Left lobe of liver (tissue), 2 donors: ENCODE results near the gene THSD7A. TPM values are rescaled to one million over a fixed set of nuclear protein-coding genes. Genes with fewer than 3 reads are reported as not detected.

ENCODE experiments used
- ATAC-seq: fragments of 200-7000 bp; cut with Tn5 transposase; one replicate; pipeline ENCODE4 v1.9.1; 2020; ENCODE audit warnings: mild to moderate bottlenecking, moderate library complexity
- DNase-seq: peaks from one replicate; pipeline ENCODE4 v3.0.0-alpha.2; 2020; ENCODE audit warnings: low spot score
- total RNA-seq: library from RNA; stranded (reverse); gene quantifications from one replicate; pipeline ENCODE4 v1.2.1, GENCODE V29; 2021
- donor health status: DM: no; HTN: no; CAD: no; lungs with moderate emphysema.
- donor health status: DM: no; HTN: yes; CAD: no.

THSD7A gene, protein sequence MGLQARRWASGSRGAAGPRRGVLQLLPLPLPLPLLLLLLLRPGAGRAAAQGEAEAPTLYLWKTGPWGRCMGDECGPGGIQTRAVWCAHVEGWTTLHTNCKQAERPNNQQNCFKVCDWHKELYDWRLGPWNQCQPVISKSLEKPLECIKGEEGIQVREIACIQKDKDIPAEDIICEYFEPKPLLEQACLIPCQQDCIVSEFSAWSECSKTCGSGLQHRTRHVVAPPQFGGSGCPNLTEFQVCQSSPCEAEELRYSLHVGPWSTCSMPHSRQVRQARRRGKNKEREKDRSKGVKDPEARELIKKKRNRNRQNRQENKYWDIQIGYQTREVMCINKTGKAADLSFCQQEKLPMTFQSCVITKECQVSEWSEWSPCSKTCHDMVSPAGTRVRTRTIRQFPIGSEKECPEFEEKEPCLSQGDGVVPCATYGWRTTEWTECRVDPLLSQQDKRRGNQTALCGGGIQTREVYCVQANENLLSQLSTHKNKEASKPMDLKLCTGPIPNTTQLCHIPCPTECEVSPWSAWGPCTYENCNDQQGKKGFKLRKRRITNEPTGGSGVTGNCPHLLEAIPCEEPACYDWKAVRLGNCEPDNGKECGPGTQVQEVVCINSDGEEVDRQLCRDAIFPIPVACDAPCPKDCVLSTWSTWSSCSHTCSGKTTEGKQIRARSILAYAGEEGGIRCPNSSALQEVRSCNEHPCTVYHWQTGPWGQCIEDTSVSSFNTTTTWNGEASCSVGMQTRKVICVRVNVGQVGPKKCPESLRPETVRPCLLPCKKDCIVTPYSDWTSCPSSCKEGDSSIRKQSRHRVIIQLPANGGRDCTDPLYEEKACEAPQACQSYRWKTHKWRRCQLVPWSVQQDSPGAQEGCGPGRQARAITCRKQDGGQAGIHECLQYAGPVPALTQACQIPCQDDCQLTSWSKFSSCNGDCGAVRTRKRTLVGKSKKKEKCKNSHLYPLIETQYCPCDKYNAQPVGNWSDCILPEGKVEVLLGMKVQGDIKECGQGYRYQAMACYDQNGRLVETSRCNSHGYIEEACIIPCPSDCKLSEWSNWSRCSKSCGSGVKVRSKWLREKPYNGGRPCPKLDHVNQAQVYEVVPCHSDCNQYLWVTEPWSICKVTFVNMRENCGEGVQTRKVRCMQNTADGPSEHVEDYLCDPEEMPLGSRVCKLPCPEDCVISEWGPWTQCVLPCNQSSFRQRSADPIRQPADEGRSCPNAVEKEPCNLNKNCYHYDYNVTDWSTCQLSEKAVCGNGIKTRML (N-terminal part only)
- total RNA-seq: 1.6 TPM

DNA sequence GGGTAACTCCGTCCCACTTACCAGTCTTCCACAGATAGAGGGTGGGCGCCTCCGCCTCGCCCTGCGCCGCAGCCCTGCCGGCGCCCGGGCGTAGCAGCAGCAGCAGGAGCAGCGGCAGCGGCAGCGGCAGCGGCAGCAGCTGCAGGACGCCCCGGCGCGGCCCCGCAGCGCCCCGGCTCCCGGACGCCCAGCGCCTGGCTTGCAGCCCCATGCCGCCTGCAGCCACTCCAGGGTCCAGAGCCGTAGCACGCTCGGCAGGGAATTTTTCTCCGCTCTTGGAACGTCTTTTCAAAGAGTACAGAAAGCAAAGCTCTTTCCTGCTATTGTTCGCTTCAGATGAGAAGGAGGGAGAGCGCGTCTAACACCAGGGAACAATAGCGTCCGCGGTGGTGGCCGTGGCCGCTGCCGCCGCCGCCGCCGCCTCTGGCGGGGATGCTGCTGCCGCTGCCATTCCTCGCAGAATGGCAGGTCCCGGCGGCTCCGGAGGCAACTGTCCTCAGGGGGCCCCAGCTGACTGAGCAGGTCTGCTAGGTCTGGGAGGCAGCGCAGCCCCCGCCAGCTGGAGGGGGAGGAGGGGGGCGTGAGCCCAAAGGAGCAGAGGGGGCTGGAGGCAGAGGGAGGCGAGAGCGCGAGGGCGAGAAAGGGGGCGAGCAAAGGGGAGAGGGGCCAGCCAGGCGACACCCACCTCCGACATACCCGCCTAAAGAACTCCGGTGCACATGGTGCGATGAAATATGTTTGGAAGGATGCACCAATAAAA lies at the start of gene THSD7A:
THSD7A (minus strand) TSS at position 463 of the 760 bp plus-strand sequence; CDS start at position 211, 252 bp downstream.
- peak; percentile 69 for DNase-seq

DNA sequence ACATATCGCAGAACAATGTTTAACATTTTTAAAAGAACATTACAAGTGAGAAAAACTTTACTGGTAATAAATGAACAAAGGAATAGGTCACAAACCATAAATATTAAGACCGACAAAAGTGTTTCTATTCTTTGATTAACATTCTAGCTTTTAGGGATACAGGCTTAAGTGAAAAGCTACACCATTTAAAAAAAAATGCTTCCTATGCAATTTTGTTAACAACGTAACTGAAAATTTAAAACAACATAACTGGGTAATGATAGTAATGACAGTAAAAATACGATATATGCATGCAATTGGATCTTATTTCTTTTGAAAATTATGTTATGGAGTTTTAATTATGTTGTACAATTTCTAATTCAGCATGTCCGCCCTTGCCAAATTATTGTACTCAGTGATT lies 49.7 kb upstream of the THSD7A start:
- DNase-seq (no peak), ATAC-seq (no peak)

More for the DNA sequence above, at the start of gene THSD7A:
- ATAC-seq: peak; percentile 96

DNA sequence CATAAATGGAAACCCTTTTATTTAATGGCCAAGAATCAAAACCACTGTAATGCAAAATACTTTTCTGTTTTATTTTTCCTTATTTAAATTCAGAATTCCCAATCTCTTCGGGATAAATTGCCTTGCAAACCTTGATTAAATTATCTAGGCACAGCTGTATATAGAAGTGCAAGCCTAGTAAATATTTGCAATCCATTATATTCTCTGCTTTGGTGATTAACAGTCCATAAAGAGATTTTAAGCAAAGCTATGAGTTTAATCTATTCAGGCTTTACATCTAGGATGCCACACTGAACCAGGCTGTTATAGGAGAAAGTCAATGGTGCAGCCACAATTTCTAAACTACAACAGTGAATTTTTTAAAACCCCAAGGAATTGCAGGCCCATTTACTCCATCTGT lies 43.6 kb upstream of the THSD7A start:
- ATAC-seq: no peak
- DNase-seq: no peak

DNA sequence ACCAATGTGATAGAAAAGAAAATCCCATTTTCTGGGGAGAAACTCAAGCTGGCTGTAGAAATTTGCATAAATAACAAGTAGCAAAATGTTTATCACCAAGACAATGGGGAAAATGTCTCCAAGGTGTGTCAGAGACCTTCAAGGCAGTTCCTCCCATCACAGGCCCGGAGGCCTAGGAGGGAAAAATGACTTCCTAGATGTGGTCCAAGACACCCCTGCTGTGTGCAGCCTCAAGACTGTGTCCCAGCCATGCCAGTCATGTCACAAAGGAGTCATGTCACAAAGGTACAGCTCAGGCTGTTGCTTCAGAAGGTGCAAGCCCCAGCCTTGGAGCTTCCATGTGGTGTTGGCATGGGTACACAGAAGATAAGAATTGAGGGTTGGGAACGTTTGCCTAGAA lies 33.7 kb upstream of the THSD7A start:
- ATAC-seq: no peak
- DNase-seq: no peak

DNA sequence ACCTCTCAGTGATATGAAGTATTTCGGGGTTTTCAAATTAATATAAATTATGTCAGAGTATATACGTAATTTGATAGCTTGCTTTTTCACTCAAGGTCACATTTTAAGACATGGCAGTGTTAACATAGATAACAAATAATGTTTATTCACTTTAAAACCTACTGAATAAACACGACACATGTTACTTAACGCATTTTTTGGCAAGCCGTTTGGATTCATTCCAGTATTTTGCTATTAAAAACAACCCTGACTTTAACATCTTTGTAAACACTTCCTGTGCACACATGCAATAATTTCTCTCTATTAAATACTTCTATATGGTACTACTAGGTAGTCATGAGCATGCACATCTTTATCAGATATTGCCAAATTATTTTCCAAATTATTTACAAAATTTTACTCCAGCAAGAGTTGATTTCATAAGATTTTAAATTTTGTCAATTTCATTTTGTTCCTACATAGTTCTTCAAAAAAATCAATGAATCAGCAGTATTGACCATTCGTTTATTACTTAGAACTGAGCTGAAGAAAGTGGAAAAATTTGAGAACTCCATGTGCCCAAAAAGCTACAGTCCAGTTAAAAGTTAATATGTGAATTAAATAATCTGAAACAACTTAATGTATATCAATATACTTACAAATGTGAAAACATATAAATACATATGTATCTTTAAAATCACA lies 26.8 kb upstream of the THSD7A start:
- DNase-seq (no peak), ATAC-seq (no peak)

DNA sequence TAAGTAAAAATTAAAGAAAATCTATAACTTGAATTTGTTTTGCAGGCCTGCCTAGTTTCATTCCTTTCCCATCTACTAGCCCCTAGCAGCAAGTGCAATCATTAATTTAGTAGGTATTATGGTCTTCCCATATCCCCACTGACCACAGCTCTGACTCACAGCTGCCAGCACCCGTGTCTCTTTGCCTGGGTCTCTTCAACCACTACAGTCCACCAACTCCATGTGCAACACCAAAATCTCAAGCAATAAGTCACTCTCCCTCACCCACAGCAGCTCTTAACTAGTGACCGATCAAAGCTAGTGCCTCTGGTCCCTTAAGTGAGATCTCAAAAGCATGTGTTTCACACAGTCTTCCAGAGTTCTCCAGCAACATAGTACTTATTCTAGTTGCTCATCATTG lies 26.0 kb upstream of the THSD7A start:
- no peak for DNase-seq
- ATAC-seq: no peak

DNA sequence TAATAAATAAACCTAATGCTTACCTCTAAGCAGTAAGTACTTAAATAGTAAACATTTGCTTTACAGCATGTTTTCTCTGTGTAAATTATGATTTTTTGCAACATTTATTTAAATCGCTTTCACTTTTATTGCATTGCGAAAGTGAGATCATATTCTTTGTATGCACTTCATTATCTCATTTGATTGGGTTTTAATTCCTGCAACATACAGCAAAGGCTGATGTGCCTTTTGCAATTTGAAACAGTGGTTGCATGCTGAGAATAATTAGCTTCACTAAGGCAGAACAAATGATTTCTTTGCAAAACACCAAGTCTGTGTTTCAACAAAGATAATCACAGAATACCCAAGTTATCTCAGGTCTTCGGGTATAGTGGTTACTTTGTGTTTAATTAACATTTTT lies 16.3 kb upstream of the THSD7A start:
- DNase-seq (no peak), ATAC-seq (no peak)

DNA sequence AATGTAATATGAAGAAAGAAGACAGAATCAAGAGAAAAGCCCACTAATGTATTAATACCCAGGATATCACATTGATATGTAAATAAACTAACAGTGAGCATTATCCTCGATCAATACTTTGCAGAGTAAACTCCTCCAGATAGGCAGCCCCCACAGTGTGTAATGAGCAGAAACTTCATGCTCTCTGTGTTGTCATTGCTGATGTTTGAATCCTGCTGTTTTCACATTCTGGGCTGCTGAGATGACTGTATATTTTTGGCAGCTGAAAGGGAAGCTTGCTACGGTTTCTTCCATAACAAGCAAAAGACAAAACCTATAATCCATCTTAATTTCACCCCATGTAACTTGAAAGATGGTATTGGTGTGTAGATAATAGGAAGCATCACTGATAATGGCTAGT lies 15.3 kb upstream of the THSD7A start:
- ATAC-seq: no peak

DNA sequence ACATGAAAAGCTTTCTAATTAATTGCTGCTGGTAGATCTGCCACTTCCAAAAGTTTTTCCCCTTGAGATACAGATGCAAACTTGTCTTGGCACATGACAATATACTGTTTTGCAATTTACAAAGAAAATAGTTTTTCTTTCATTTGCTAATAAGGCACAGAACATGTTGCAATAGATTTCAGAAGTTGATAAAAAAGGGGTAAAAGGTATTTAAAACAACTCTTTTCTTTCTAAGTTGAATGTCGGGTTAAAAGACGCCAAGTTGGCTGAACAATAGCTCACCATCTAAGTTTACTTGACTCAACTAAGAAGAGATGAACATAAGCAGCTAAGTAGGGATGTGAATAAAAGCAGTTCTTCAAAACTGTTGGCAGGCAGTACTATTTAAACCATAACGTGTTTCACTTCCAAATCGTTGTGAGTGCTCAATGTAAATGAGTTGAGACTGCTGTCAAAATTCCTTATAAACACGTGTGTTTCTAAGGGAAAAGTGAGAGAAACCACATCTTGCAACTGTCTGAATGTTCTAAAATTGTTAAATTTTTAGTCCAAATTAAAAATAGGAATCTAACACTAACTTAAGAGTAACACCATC lies 14.5 kb upstream of the THSD7A start:
- DNase-seq (no peak), ATAC-seq (no peak)

More for the DNA sequence above, 15.3 kb upstream of the THSD7A start:
- DNase-seq: no peak

DNA sequence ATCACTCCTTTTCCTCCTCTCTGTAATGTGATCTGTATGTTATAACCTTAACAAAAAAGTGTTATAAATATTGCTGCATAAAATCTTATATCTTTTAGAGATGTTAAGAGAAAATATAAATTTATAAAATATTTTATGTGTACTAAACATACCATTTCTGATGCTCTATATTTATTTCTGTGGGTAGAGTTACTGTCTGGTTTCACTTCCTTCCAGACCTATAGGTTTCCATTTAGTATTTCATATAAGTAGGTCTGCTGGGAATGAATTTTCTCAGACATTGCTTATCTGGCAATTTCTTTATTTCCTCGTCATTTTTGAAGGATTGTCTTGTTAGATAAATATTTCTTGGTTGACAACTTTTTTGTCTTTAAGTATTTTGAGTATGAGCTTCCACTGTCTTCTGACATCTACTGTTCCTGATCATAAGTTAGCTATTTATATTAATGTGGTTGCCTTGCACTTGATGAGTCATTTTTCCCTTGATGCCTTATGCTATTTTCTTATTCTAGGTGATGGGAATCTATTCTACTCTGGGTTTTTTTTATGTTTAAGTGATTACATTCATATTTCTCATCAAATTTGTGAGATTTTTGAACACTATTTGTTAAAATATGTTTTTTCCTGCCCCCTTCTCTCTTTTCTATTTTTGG lies 11.2 kb upstream of the THSD7A start:
- DNase-seq (no peak), ATAC-seq (no peak)

DNA sequence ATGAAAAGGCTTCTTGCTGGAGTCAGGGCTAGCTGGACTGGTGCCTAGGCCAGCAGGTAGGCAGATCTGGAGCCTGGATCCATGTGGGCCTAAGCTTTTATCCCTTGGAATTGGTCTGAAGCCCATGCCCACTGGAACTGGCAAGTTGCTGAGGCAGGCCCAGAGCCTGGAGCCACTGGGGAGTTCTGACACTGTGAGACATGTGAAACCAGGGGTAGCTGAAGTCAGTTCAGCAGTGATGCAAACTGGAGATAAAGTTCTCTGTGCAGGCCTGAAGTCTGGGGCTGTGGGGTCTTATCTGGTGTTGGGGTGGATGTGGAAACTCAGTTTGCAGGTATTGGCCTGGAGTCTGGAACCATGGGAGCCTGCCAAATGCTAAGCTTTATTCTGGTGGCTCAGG lies 9.7 kb upstream of the THSD7A start:
- ATAC-seq: no peak

DNA sequence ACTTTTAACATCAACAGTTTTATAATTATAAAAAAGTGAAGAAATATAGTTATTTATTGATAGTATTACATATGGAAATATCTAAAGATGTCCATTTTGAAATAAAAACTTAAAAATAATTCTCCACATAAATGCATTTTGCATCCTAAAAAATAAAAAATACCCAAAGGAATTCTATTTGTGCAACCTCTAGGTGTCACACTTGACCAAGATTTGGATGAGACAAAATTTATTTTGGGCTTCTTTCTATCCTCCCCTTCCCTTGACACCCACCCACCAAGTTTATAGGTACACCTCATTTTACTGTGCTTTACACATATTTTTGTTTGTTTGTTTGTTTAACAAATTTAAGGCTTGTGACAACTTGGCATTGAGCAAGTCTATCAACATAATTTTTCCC lies 3.3 kb upstream of the THSD7A start:
- no peak for ATAC-seq

More for the DNA sequence above, 9.7 kb upstream of the THSD7A start:
- no peak for DNase-seq

DNA sequence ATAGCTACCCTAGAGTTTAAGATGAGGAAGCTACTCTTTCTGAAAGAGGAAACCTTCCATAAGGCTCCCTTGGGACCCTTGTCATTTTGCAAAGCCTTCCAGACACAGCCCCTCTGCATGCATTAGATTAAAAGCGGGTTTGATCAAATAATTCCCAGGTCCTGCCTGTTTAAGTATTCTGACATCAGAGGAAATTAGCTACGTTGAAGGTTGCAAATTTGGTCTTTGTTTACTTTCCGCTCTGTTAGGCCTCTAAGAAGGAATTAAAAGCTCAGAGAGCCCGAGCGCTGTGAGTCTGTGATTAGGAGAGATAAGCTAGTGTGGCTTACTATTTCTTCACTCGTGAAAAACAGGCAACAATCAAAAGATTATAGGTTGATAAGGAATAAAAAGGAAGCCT lies 1.4 kb upstream of the THSD7A start:
- no peak for DNase-seq

More for the DNA sequence above, 3.3 kb upstream of the THSD7A start:
- DNase-seq: no peak

DNA sequence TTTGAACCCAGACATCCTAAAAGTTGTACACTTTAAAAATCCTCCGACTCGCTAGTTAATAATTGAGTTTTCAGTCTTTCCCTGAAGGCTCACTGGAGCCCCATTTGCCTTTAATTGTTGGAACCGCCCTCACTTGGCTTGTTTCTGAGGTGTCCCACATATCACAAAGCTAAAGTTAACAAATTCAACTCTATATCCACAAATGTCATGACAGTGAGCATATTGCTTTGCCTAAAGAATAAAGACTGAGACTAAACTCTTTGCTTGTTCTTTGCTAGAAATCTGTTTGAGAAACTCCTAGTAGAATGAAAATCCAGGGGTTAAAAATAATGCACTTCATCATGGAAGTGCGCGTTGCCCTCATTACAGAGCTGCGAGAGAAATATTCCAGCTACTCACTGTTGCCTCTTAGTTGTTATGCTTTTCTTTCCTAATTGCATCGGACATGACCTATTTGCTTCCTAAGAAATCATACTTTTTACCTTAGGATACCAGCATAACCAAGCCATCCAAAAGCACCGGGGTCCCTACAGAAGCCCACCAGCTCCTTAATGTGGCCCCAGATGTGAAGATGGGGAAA lies 752 bp downstream of the THSD7A start:
- ATAC-seq: peak; percentile 63
- no peak for DNase-seq

More for the DNA sequence above, 1.4 kb upstream of the THSD7A start:
- no peak for ATAC-seq

DNA sequence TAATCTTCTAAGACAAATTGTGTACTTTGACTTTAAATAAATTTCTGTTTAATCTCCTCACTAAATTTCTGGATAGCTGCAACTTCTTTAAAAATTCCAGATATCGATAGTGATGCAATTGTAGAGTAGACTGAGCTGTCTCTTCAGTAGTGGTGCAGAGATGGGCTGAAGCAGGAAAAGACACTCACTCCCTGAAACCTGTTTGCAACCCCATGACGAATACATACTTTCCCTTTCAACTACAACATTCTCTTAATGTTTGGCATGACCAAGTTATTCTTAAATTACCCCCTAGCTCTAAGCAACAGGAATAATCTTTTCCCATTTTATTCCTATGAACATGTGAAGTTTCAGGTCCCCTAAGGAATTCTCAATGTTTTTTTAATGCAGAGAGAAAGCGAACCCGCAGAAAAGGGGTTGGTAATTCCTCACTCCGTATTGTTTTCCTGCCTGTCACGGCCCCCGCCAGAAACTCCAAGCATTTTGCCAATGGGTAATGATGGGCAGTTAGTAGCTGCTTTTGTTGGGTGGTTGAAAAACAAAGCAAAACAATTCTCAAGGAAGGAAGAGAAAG lies 1.3 kb downstream of the THSD7A start:
- no peak for DNase-seq
- ATAC-seq: peak; percentile 45

DNA sequence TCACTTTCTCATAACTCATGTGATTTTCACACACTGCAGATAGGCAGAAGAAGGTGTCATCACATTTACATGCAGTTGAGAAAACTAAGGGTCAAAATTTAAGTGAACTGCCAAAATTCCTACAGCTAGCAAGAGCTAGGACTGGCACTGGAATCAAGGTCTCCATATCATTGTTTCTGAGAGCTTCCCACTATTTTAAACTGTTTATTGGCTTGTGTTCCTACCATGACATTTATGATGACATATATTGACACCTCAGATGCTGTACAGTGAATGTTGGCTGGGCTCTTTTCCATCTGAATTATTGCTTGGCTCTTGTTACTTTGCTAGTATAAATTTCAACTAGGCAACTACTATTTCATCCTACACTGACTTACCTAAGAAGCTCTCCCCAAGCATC lies 2.0 kb downstream of the THSD7A start:
- no peak for ATAC-seq
- no peak for DNase-seq

DNA sequence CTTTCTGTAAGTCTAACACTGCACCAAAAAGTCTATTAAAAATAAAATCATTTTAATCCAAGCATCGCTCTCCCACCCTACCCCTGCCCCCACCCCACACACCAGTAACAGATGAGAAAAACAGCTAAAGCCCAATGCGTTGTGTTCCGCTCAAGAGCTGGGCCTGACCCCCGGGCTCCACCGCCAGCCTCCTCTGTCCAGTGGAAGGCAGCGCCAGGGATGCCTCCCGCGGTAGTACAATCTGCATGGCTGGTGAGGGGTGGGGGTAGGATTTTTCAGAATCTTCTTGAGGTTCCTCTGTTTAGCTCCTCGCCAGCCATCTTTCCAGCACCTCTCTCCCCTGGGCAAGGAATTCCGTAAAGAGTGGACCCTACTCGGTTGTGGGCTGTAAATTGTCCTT lies 12.1 kb downstream of the THSD7A start:
- DNase-seq: no peak
- ATAC-seq: no peak

DNA sequence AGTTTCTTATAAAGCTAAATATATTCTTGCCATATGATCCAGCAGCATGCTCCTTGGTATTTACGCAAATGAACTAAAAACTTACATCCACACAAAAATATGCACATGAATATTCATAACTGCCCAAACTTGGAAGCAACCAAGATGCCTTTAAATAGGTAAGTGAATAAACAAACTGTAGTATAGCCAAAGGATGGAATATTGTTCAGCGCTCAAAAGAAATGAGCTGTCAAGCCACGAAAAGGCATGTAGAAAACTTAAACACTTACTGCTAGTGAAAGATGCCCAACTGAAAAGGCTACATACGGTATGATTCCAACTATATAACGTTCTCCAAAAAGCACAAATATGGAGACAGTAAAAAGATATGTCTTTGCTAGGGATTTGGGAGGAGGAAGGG lies 12.7 kb downstream of the THSD7A start:
- DNase-seq (no peak), ATAC-seq (no peak)
